NCI-H1436 (cell line): ENCODE results near the gene FAM227A.
"Not testable (repeated sequence)": the region's sequence is repeated elsewhere in the genome, so short reads cannot be mapped to it uniquely, and the experiment has no call there.

Source experiments
- DNase-seq: peaks from one replicate; lab custom pipeline; 2025; lab: John Stamatoyannopoulos, UW

FAM227A gene

GRCh38 chr22:38657045-38657909 is 1.1 kb upstream of the FAM227A start:
- no peak for DNase-seq

- DNase-seq = no peak
Observed at GRCh38 chr22:38655519-38656255, 505 bp downstream of the FAM227A start.

GRCh38 chr22:38653741-38654140 is 2.5 kb downstream of the FAM227A start:
- no peak for DNase-seq

- no peak for DNase-seq
Observed at GRCh38 chr22:38652859-38653258, 3.3 kb downstream of the FAM227A start.

- DNase-seq = no peak
Observed at GRCh38 chr22:38649841-38650522, 6.2 kb downstream of the FAM227A start.

GRCh38 chr22:38645430-38645829 is 10.8 kb downstream of the FAM227A start:
- DNase-seq = no peak

GRCh38 chr22:38644245-38644644 is 11.9 kb downstream of the FAM227A start:
- DNase-seq = not testable (repeated sequence)

GRCh38 chr22:38641476-38642040 is 14.6 kb downstream of the FAM227A start:
- no peak for DNase-seq

- DNase-seq = no peak
Observed at GRCh38 chr22:38638728-38639127, 17.5 kb downstream of the FAM227A start.

- DNase-seq = no peak
Observed at GRCh38 chr22:38638216-38638615, 18.0 kb downstream of the FAM227A start.

- no peak for DNase-seq
Observed at GRCh38 chr22:38632528-38632927, 23.7 kb downstream of the FAM227A start.

- no peak for DNase-seq
Observed at GRCh38 chr22:38631724-38632123, 24.5 kb downstream of the FAM227A start.

GRCh38 chr22:38629108-38629507 is 27.1 kb downstream of the FAM227A start:
- DNase-seq = no peak

- DNase-seq = no peak
Observed at GRCh38 chr22:38628444-38628843, 27.7 kb downstream of the FAM227A start.

GRCh38 chr22:38623351-38623750 is 32.8 kb downstream of the FAM227A start:
- no peak for DNase-seq

GRCh38 chr22:38618682-38619081 is 37.5 kb downstream of the FAM227A start:
- no peak for DNase-seq

GRCh38 chr22:38618258-38618657 is 37.9 kb downstream of the FAM227A start:
- no peak for DNase-seq

- DNase-seq = not testable (repeated sequence)
Observed at GRCh38 chr22:38615064-38615405, 41.2 kb downstream of the FAM227A start.

GRCh38 chr22:38614332-38615063 is 41.7 kb downstream of the FAM227A start:
- DNase-seq = no peak

GRCh38 chr22:38613588-38613987 is 42.6 kb downstream of the FAM227A start:
- no peak for DNase-seq

- no peak for DNase-seq
Observed at GRCh38 chr22:38612217-38613006, 43.8 kb downstream of the FAM227A start.
